Heart left ventricle (tissue), 16 donors: ENCODE results near the gene HERC3. TPM values are rescaled to one million over a fixed set of nuclear protein-coding genes. Genes with fewer than 3 reads are reported as not detected.
A peak's percentile ranks its signal among the peaks of the same experiment; 100 is the strongest.

Experiments
- ATAC-seq, 4 donors: fragments of 200-7000 bp; cut with Tn5 transposase; one replicate each; pipeline ENCODE4 v1.9.1; 2020 to 2022; ENCODE audit warnings: moderate library complexity in 4 of 4, mild to moderate bottlenecking in 3 of 4, moderate number of reproducible peaks in 1 of 4
- DNase-seq, 5 donors: peaks; one replicate each; pipeline ENCODE4 v3.0.0-alpha.2; 2020
- H3K27ac ChIP-seq, 12 donors: fragments of 200-600 bp; sonication (generic) in 4 of 12; one replicate each; pipeline versions ENCODE4 v1.5.0 to v1.8.0; 2016 to 2022; ENCODE audit warnings: mild to moderate bottlenecking in 2 of 12
- H3K27me3 ChIP-seq, 9 donors: fragments of 200-600 bp; sonication (generic) in 2 of 9; one replicate each; pipeline versions ENCODE4 v1.5.1 to v1.8.0; 2016 to 2022; ENCODE audit warnings: mild to moderate bottlenecking in 3 of 9
- H3K36me3 ChIP-seq, 9 donors: fragments of 200-600 bp; sonication (generic) in 2 of 9; one replicate each; pipeline versions ENCODE4 v1.5.0 to v1.8.0; 2018 to 2022; ENCODE audit warnings: mild to moderate bottlenecking in 2 of 9
- H3K4me1 ChIP-seq, 12 donors: fragments of 200-600 bp; sonication (generic) in 4 of 12; one replicate each; pipeline versions ENCODE4 v1.5.0 to v1.8.0; 2016 to 2022; ENCODE audit warnings: mild to moderate bottlenecking in 3 of 12
- H3K4me3 ChIP-seq, 12 donors: fragments of 200-600 bp; sonication (generic) in 4 of 12; one replicate each; pipeline versions ENCODE4 v1.5.0 to v1.8.0; 2017 to 2022; ENCODE audit warnings: mild to moderate bottlenecking in 9 of 12, moderate library complexity in 4 of 12
- H3K9me3 ChIP-seq, 12 donors: fragments of 200-600 bp; sonication (generic) in 4 of 12; one replicate each; pipeline versions ENCODE4 v1.5.0 to v1.8.0; 2016 to 2022; ENCODE audit warnings: mild to moderate bottlenecking in 1 of 12
- CTCF ChIP-seq, 12 donors: fragments of 200-600 bp; sonication (generic) in 4 of 12; IDR thresholded peaks; one replicate each; pipeline versions ENCODE4 v1.5.0 to v1.8.0; 2018 to 2022; ENCODE audit warnings: antibody characterized with exemption in 12 of 12, mild to moderate bottlenecking in 5 of 12
- POLR2A ChIP-seq, 2 donors: fragments of 450-650 bp; IDR thresholded peaks; one replicate each; pipeline ENCODE4 v1.6.1; 2017; ENCODE audit warnings: antibody characterized with exemption in 2 of 2, mild to moderate bottlenecking in 2 of 2, moderate library complexity in 2 of 2
- WGBS, 4 donors: extraction: QIAGEN DNeasy Blood & Tissue Kit in 2 of 4; methylation state at CpG; one replicate each; pipeline versions ENCODE4 v1.1.5 to v1.1.7; 2013 to 2018; 5-methylcytosine and 5-hydroxymethylcytosine counted together
- intact Hi-C, 10 donors: fragments of 100-400 bp; cut with DNase I; formaldehyde crosslinking; loops; one replicate each; pipeline versions ENCODE4 v1.11.1 to v1.14.2; 2022
- polyA plus RNA-seq, 2 donors: library from polyadenylated mRNA; stranded (reverse); fragments of 200-250 nt; gene quantifications; one replicate each; pipeline ENCODE4 v1.2.3, GENCODE V29; 2013
- total RNA-seq, 9 donors: library from RNA; depleted of rRNA in 2 of 9; stranded (reverse); fragments of >200 nt in 2 of 9; fragmentation: NEBNext Ultra II Directional in 3 of 9; extraction: Animal tissue kit (Norgen Biotek cat#: 25700) in 3 of 9; gene quantifications; one replicate each; pipeline versions ENCODE4 v1.1.0 to v1.2.4, GENCODE V29; 2016 to 2023
- donor health status: ischemic (EF 13 %, LVEDD 7.1; RV severe dilation, severe dysfunction).
- donor health status: healthy with polysubstance abuse.
- donor health status: DM: no; HTN: yes; CAD: no.
- donor health status: DM: no; HTN: no; CAD: no.
- donor health status: ischemic (EF 25% LVEDD 6.9; RV normal size, moderate dysfunction).
- donor health status: ischemic (EF 25% LVEDD 5.7; RV mildly dilated, moderate dysfunction).
- donor health status: healthy.
- donor health status: DM: yes; HTN: yes; CAD: no.
- donor health status: ischemic (EF 35%, LVEDD 5.7; RV mildly dilated, moderate dysfunction).
- donor health status: nonischemic (EF 11% LVEDD 7.7; RV severe dilation, severe dysfunction).
- donor health status: DM: yes; HTN: yes; CAD: no.
- donor health status: PGD.
- donor health status: ischemic (EF 29% LVEDD 5.4; RV normal size, mild dysfunction).
- donor health status: nonischemic (EF 23%, LVEDD 6.1; RV moderate dilation, normal function).

HERC3 gene
- total and polyA plus RNA-seq, 11 donors, result 10.4 to 66.6 (median 48.4) TPM

- H3K9me3 ChIP-seq, result peaks cover 0 to 23% (median 0%) of the 10 kb centered on the region in 12 donors
- 83 to 94% (median 92%) methylated on average over 1 of the region's 1 CpG for WGBS, 4 donors
- TF ChIP-seq POLR2A (IDR thresholded peaks at IDR 0.05) (no peak), CTCF (IDR thresholded peaks at IDR 0.05) (no peak)
- intact Hi-C loops, result no loop called here
- H3K27ac ChIP-seq, result no peak overlapping the region
- H3K4me1 ChIP-seq, result peaks cover 0 to 20% (median 6%) of the 10 kb centered on the region in 12 donors
- no peak for DNase-seq
- no peaks in the 10 kb centered on the region for H3K36me3 ChIP-seq
- H3K4me3 ChIP-seq, result no peak overlapping the region
- H3K27me3 ChIP-seq, result no peaks in the 10 kb centered on the region
- no peak for ATAC-seq
These were observed 53.7 kb downstream of the HERC3 start for GRCh38 chr4:88645994-88646393.

GRCh38 chr4:88646528-88647280 lies 54.4 kb downstream of the HERC3 start:
- H3K27ac ChIP-seq, result no peak overlapping the region
- peaks cover 0 to 16% (median 0%) of the 10 kb centered on the region in 12 donors for H3K9me3 ChIP-seq
- no peak for TF ChIP-seq CTCF (IDR thresholded peaks at IDR 0.05)
- no peak for TF ChIP-seq POLR2A (IDR thresholded peaks at IDR 0.05)

GRCh38 chr4:88649716-88650115 lies 57.4 kb downstream of the HERC3 start:
- no peaks in the 10 kb centered on the region for H3K27me3 ChIP-seq
- DNase-seq (no peak), ATAC-seq (no peak)
- peaks cover 0 to 20% (median 6%) of the 10 kb centered on the region in 12 donors for H3K4me1 ChIP-seq
- H3K36me3 ChIP-seq, result peaks cover 0 to 26% (median 17%) of the 10 kb centered on the region in 9 donors
- intact Hi-C loops, result loop anchor here in 2 of 10 donors (10.0 kb wide), 1 partner anchor 55 kb away; the partner anchor contains the start of gene HERC3 (in 2 of the 2)
- peak overlapping the region in 1 of 12 donors; percentile 1 for H3K27ac ChIP-seq
- no peak overlapping the region for H3K4me3 ChIP-seq
- WGBS, 4 donors, result 36 to 76% (median 68%) methylated on average over 3 of the region's 3 CpGs
- H3K9me3 ChIP-seq, result no peaks in the 10 kb centered on the region
- TF ChIP-seq POLR2A (IDR thresholded peaks at IDR 0.05), result no peak
- no peak for TF ChIP-seq CTCF (IDR thresholded peaks at IDR 0.05)

More at GRCh38 chr4:88646528-88647280, 54.4 kb downstream of the HERC3 start:
- DNase-seq, result no peak
- Histone ChIP-seq H3K36me3 (no peaks in the 10 kb centered on the region), H3K27me3 (no peaks in the 10 kb centered on the region), H3K4me3 (no peak overlapping the region), H3K4me1 (peaks cover 0 to 20% (median 6%) of the 10 kb centered on the region in 12 donors)
- 94 to 97% (median 95%) methylated on average over 7 of the region's 7 CpGs for WGBS, 4 donors
- no peak for ATAC-seq
- intact Hi-C loops, result no loop called here

- WGBS, 4 donors, result 81 to 90% (median 86%) methylated on average over 4 of the region's 4 CpGs
- Histone ChIP-seq H3K36me3 (peaks cover 0 to 62% (median 44%) of the 10 kb centered on the region in 9 donors), H3K4me3 (no peak overlapping the region)
These were observed 61.2 kb downstream of the HERC3 start for GRCh38 chr4:88653371-88653946.

More at GRCh38 chr4:88653371-88653946, 61.2 kb downstream of the HERC3 start:
- DNase-seq, result no peak
- no peaks in the 10 kb centered on the region for H3K9me3 ChIP-seq
- H3K4me1 ChIP-seq, result peaks cover 0 to 17% (median 6%) of the 10 kb centered on the region in 12 donors
- no peaks in the 10 kb centered on the region for H3K27me3 ChIP-seq
- ATAC-seq, result no peak
- TF ChIP-seq CTCF (IDR thresholded peaks at IDR 0.05), result no peak
- TF ChIP-seq POLR2A (IDR thresholded peaks at IDR 0.05), result no peak
- H3K27ac ChIP-seq, result no peak overlapping the region
- intact Hi-C loops, result loop anchor here in 2 of 10 donors (10.0 kb wide), 1 partner anchor 59 kb away; the partner anchor contains the start of gene HERC3 (in 2 of the 2)
